ENCODE results near the gene MMP24. TPM values are rescaled to one million over a fixed set of nuclear protein-coding genes. Genes with fewer than 3 reads are reported as not detected.
A peak's percentile ranks its signal among the peaks of the same experiment; 100 is the strongest.

Gene MMP24
- total and polyA plus RNA-seq, 2 experiments from 2014 or later, result 0.70 to 8.5 TPM

DNA sequence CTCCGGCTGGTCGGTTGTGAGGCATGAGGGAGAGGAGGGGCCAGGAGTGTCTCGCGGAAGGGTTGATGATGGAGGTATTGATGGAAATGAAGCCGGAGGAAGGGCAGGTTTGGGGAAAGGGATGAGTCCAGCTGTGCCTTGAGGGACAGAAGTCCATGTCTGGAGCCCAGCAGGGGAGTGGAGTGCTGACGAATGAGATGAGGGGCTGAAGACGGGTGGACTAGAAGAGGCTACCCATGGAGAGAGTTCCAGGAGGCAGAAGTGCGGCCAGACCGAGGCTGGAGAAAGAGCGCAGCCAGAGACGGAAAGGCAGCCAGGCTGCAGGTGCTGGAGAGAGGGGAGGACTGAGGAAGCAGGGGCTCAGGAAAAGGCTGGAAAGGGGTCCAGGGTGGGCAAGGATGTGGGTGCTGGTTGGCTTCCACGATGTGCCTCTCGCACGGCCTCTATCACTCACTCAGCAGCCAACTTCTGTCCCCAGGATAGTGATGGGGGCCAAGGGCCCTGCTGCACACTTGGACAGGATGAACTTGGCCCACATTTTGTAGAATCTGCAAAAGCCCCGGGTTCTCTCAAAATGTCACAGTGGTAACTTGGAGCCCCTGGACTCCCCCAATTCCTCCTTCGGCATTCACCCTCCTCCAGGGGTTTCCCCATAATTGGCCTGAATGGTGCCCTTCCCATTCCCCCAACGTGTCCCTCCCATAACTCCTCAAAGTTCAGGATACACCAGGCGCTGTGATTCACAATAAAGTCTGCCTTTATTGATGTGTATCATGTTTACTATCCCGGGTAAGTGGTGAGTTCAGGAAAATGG lies 58.7 kb downstream of the MMP24 start:
- DNase-seq, result no peak
- Histone ChIP-seq H3K9ac (peak overlapping the region; percentile 86), H3K27ac (peak overlapping the region; percentile 69), H4K20me1 (ENCODE audit: insufficient read depth) (no peaks in the 10 kb centered on the region), H3F3A (ENCODE audit: insufficient read depth) (peaks cover 18% of the 10 kb centered on the region; the same call in 1 of the 2 replicates), H3K27me3 (replicated peaks; ENCODE audit: insufficient read depth) (no peaks in the 10 kb centered on the region), H3K79me2 (ENCODE audit: insufficient read depth) (peaks cover 42% of the 10 kb centered on the region), H3K9me3 (ENCODE audit: low read depth) (no peaks in the 10 kb centered on the region), H3K4me2 (ENCODE audit: unreplicated experiment) (peak overlapping the region; percentile 80), H3K9me2 (ENCODE audit: insufficient read depth) (no peaks in the 10 kb centered on the region), H3K36me3 (ENCODE audit: low read depth) (no peaks in the 10 kb centered on the region; the same call in 1 of the 2 replicates), H3K4me3 (peak overlapping the region; percentile 89), H3K4me1 (ENCODE audit: insufficient read depth) (peaks cover 5% of the 10 kb centered on the region; the same call in 1 of the 2 replicates), H2AFZ (peak overlapping the region; percentile 96)
- TF ChIP-seq EZH2 (IDR thresholded peaks at IDR 0.05; ENCODE audit: insufficient read depth, poor library complexity, severe bottlenecking), result no peak
- TF ChIP-seq EZH2phosphoT487 (IDR thresholded peaks at IDR 0.05; ENCODE audit: insufficient read depth, low read depth), result no peak
- WGBS, 2 experiments (ENCODE audit: low coverage in 1 of 2, low lambda C conversion rate in 2 of 2, missing lambda C conversion rate in 2 of 2), result 42 to 43% methylated on average over 19 of the region's 19 CpGs
- in situ Hi-C loops (cut with MboI), result no loop called here

DNA sequence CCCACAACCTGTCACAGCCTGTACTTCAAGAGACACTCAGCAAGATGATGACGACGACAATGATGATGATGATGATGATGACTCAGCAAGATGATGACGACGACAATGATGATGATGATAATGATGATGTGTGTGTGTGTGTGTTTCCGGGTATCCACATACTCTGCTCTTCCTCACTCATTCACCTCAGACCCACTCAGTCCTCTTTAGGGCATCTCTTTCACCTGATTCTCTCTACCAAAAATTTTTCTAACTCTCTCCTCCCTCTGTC lies 59.3 kb downstream of the MMP24 start:
- H3K4me3 ChIP-seq, result peak overlapping the region; percentile 89
- H3K27ac ChIP-seq, result 0 out of 2 replicates have a peak overlapping the region, but pooled peaks have one; percentile 69
- peak overlapping the region; percentile 80 for H3K4me2 ChIP-seq (ENCODE audit: unreplicated experiment)
- no peak for TF ChIP-seq EZH2phosphoT487 (IDR thresholded peaks at IDR 0.05; ENCODE audit: insufficient read depth, low read depth)
- TF ChIP-seq EZH2 (IDR thresholded peaks at IDR 0.05; ENCODE audit: insufficient read depth, poor library complexity, severe bottlenecking), result no peak
- 65 to 66% methylated on average over 5 of the region's 5 CpGs for WGBS, 2 experiments (ENCODE audit: low coverage in 1 of 2, low lambda C conversion rate in 2 of 2, missing lambda C conversion rate in 2 of 2)
- no peaks in the 10 kb centered on the region for H3K9me2 ChIP-seq (ENCODE audit: insufficient read depth)
- peaks cover 38% of the 10 kb centered on the region for H3K79me2 ChIP-seq (ENCODE audit: insufficient read depth)
- no peaks in the 10 kb centered on the region for H3K27me3 ChIP-seq (replicated peaks; ENCODE audit: insufficient read depth)
- in situ Hi-C loops (cut with MboI), result no loop called here
- H3K4me1 ChIP-seq (ENCODE audit: insufficient read depth), result peaks cover 5% of the 10 kb centered on the region; the same call in 1 of the 2 replicates
- H3K36me3 ChIP-seq (ENCODE audit: low read depth), result no peaks in the 10 kb centered on the region; the same call in 1 of the 2 replicates
- no peaks in the 10 kb centered on the region for H3K9me3 ChIP-seq (ENCODE audit: low read depth)
- H4K20me1 ChIP-seq (ENCODE audit: insufficient read depth), result no peaks in the 10 kb centered on the region
- no peak overlapping the region for H2AFZ ChIP-seq
- H3K9ac ChIP-seq, result no peak overlapping the region
- peaks cover 12% of the 10 kb centered on the region; the same call in 1 of the 2 replicates for H3F3A ChIP-seq (ENCODE audit: insufficient read depth)
- DNase-seq, result peak; percentile 36

DNA sequence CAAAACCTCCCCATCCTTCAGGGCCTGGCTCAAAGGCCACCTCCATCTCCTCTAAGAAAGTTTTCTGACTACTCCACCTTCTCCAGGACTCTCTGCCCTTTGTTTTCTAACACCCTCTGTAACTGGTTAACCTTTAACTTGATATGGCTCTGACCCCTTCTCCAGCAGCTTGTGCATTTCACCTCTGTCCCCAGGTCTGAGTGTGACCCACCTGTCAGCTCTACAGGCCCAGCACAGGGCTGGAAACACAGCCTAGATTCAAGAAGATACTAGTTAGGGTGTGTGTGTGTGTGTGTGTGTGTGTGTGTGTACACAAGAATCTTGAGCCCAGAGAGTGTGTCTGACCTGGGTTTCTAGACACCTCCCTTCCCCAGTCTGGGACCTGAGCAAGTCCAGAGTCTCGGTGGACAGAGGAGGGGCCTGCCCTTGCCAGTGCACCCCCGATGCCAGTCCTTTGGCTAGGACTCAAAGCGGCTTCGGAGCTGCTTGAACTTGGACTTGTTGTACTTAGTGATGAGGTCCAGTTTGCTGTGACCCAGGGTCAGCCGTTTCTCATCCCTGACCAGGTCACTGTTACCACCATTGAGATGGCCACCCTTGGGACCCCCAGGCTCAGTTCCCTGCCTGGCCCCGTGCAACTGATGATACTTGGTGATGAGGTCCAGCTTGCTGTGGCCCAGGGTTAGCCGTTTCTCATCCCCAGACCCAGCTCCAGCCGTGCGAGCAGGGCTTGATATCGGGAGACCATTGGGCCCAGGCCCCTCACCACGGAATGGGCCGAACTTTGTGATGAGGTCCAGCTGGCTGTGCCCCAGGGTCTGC lies 59.8 kb downstream of the MMP24 start:
- H3F3A ChIP-seq (ENCODE audit: insufficient read depth), result peaks cover 10% of the 10 kb centered on the region; the same call in 1 of the 2 replicates
- no peaks in the 10 kb centered on the region; the same call in 1 of the 2 replicates for H3K36me3 ChIP-seq (ENCODE audit: low read depth)
- DNase-seq, result no peak
- no peak for TF ChIP-seq EZH2phosphoT487 (IDR thresholded peaks at IDR 0.05; ENCODE audit: insufficient read depth, low read depth)
- no peak for TF ChIP-seq EZH2 (IDR thresholded peaks at IDR 0.05; ENCODE audit: insufficient read depth, poor library complexity, severe bottlenecking)
- WGBS, 2 experiments (ENCODE audit: low coverage in 1 of 2, low lambda C conversion rate in 2 of 2, missing lambda C conversion rate in 2 of 2), result 95 to 100% methylated on average over 11 to 12 of the region's 12 CpGs
- H4K20me1 ChIP-seq (ENCODE audit: insufficient read depth), result no peaks in the 10 kb centered on the region
- H3K79me2 ChIP-seq (ENCODE audit: insufficient read depth), result peaks cover 32% of the 10 kb centered on the region
- peaks cover 5% of the 10 kb centered on the region; the same call in 1 of the 2 replicates for H3K4me1 ChIP-seq (ENCODE audit: insufficient read depth)
- H3K4me3 ChIP-seq, result no peak overlapping the region
- no peaks in the 10 kb centered on the region for H3K9me3 ChIP-seq (ENCODE audit: low read depth)
- H3K27me3 ChIP-seq (replicated peaks; ENCODE audit: insufficient read depth), result no peaks in the 10 kb centered on the region
- no peak overlapping the region for H3K27ac ChIP-seq
- H3K9ac ChIP-seq, result no peak overlapping the region
- no peak overlapping the region for H3K4me2 ChIP-seq (ENCODE audit: unreplicated experiment)
- in situ Hi-C loops (cut with MboI), result no loop called here
- H2AFZ ChIP-seq, result no peak overlapping the region
- no peaks in the 10 kb centered on the region for H3K9me2 ChIP-seq (ENCODE audit: insufficient read depth)

DNA sequence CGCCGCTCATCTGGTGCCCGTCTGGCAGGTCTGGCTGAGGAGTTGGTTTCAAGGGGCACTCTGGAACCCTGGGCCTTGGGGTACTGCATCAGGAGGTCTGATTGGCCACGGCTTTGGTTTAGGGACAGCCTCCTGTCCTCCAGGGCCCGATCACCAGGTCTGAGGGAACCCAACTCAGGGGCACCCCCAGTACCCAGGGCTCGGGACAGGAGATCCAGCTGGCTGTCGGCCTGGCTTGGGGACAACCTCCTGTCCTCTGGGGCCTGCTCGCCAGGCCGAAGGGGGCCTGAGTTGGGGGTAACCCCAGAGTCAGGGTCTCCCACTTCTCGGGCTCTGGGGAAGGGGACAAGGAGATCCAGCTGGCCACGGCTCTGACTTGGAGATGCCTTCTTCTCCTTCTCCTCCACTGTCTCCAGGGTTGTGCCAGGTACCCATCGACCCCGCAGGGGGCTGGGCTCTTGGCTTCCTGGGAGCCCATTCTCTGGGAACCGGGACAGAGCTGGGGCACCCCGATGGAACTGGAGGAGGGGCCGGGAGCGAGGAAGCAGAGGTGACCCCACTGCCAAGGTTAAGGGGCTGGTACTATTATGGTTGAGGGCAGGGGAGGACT lies 60.5 kb downstream of the MMP24 start:
- WGBS, 2 experiments (ENCODE audit: low coverage in 1 of 2, low lambda C conversion rate in 2 of 2, missing lambda C conversion rate in 2 of 2), result 78 to 80% methylated on average over 15 to 17 of the region's 17 CpGs
- Histone ChIP-seq H3K79me2 (ENCODE audit: insufficient read depth) (peaks cover 25% of the 10 kb centered on the region), H4K20me1 (ENCODE audit: insufficient read depth) (no peaks in the 10 kb centered on the region), H3K9ac (no peak overlapping the region), H3K4me1 (ENCODE audit: insufficient read depth) (peaks cover 5% of the 10 kb centered on the region; the same call in 1 of the 2 replicates), H3K36me3 (ENCODE audit: low read depth) (no peaks in the 10 kb centered on the region), H3K9me2 (ENCODE audit: insufficient read depth) (no peaks in the 10 kb centered on the region), H3K9me3 (ENCODE audit: low read depth) (no peaks in the 10 kb centered on the region), H3K27ac (no peak overlapping the region), H3K4me2 (ENCODE audit: unreplicated experiment) (no peak overlapping the region), H3K27me3 (replicated peaks; ENCODE audit: insufficient read depth) (no peaks in the 10 kb centered on the region), H3F3A (ENCODE audit: insufficient read depth) (0 out of 2 replicates have a peak, but pooled peaks cover 5% of the 10 kb centered on the region), H3K4me3 (no peak overlapping the region), H2AFZ (no peak overlapping the region)
- no peak for TF ChIP-seq EZH2 (IDR thresholded peaks at IDR 0.05; ENCODE audit: insufficient read depth, poor library complexity, severe bottlenecking)
- no peak for TF ChIP-seq EZH2phosphoT487 (IDR thresholded peaks at IDR 0.05; ENCODE audit: insufficient read depth, low read depth)
- in situ Hi-C loops (cut with MboI), result no loop called here
- no peak for DNase-seq
